Measurements from ENCODE around the gene NT5C3B.
"Not testable (repeated sequence)": the region's sequence is repeated elsewhere in the genome, so short reads cannot be mapped to it uniquely, and the experiment has no call there.

NT5C3B gene

DNA sequence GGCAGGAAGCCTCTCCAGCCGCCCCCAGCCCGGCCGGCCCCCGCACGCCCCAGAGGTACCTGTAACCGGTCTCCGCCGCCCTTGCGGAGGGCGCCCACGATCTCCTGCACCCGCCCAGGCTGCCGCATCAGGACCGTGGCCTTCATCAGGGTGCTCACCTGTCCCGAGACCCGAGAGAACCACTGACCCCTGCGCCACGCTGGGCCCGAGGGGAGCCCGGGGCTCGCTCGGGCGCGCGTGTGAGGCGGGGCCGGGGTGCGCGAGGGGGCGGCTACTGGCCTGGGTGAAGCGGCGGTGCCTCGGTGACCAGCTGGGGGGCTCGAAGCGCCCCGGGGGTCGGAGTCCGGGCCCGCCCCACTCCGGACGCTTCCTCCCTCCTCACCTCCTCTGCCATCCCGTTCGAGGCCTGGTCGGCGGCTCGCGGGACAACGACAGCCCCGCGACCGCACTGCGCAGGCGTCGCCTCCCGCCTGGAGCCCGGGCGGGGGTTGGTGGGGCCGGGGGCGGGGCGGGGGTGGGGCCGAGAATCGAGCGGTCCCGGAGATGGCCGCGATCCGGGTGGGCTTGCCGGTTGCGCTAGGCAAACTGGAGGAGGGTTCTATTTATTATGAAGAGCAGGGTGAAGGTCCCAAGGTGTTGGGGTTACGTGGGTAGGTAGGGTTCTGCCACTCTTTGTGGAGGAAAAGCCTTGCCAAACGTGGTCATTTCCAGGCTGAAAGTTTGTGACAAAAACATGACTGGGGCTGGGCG lies at the start of gene NT5C3B:
NT5C3B (minus strand) TSS at position 433 of the 750 bp plus-strand sequence; CDS start at position 394, 39 bp downstream.
- DNase-seq (ENCODE audit: low spot score), result peak; percentile 28

DNA sequence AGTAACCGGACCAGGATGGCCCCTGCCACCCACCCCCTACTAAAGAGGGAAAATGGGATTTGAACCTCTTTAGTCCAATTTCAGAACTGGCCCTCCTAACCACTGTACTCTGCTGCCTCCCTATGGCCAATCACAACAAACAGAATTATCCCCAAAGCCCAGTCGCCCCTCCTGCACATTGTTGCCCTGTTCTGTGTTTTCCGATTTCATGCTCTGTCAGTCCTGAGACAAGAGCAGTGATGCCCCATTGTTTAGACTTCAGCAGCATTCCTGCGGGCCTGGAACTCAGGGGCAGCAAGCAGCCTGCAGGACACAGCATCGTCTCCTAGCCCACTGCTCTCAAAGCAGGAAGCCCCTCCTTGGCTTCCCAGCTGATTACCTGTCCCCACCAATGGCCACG lies 49.7 kb upstream of the NT5C3B start:
- no peak for DNase-seq (ENCODE audit: low spot score)

DNA sequence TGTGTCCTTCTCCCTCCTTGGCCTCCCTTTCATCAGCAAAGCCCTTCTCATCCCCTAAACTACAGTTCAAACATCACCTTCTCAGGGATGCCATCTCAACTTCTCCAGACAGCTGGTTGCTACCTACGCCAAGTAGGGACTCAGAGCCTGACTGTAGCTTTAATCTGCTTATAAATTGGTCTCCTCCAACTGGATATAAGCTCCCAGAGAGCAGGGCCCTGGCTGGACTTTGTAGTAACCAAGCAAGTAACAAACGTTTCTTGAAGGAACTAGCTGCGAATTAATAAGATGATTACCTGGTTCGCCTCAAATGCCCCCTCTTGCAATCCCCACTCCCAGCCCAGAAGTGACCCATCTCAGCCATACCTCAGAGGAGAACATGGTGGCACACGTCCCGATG lies 46.7 kb upstream of the NT5C3B start:
- DNase-seq (ENCODE audit: low spot score), result no peak

DNA sequence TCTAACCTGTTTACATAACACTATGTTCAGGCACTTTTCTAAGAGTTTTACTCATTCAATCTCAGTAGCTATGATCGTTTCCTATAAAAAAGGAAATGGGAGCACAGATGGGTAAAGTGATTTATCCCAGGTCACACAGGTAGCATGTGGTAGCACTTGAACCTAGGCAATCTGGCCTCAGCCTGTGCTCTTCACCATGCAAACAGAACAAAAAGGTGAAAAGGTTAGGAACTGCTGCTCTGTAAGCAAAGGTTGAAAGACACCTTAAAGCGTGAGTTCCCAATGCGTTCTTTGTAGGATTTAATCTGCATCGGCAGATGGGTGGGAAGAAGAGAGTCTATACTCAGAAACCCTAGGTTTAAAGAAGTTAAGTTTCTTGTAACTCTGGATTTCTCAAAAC lies 44.1 kb upstream of the NT5C3B start:
- DNase-seq (ENCODE audit: low spot score), result no peak

DNA sequence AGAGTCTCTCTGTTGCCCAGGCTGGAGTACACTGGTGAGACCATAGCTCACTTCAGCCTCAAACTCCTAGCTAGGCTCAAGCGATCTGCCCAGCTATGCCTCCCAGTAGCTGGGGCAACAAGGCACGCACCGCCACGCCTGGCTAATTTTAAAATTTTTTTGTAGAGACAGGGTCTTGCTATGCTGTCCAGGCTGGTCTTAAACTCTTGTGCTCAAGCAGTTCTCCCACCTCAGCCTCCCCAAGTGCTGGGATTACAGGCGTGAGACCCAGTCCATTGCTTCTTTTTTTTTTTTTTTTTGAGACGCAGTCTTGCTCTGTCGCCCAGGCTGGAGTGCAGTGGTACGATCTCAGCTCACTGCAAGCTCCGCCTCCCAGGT lies 38.2 kb upstream of the NT5C3B start:
- DNase-seq (ENCODE audit: low spot score), result not testable (repeated sequence)

DNA sequence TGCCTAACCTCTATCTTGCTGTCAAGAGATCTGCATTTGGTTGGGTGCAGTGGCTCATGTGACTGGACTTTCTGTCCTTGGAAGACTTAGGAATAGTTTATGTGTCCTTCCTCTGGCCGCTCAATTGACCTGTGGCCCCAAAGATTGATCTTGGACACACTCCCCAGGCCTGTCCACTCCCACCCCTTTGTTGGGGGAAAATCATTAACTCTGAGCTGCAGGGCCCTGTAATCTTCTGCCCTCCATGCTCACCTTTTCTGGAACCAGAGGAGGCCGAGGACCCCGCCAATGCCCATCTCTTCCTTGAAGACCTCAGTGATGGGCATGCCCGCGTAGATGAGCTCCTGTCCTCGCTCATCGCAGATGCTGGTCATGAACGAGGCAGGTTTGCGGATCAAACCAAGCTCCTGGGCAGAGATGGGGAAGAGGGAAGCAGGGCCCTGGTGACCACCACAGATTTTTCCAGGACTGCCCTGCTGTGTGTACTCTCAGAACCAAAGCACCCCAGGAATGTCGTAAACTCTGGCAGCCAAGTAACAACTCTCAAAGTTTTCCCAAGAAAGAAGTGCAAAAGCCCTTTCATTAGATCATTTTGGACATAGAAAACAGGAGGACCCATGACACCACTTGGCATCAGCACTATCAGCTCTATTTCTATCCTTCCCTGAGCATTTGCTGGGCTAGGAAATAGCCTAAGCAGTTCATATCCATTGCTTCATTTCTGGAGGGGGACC lies 37.7 kb upstream of the NT5C3B start:
- no peak for DNase-seq (ENCODE audit: low spot score)

DNA sequence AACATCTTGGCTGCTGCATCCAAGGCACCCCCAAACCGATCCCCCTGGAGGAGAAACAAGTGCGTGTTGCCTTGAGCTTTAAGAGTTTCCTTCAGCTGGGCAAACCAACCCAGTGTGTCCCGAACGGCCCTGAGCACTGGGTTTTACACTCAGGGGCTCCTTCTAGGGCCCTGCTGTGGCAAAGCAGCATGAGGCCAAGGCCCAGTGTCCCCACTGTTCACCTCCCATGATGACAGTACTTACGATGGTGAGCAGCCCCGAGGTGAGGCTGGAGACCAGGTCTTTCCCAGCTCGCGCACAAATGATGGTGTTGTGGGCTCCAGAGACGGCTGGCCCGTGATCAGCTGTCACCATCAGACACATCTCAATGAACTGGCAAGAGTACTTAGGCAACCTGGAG lies 35.8 kb upstream of the NT5C3B start:
- DNase-seq (ENCODE audit: low spot score), result no peak

DNA sequence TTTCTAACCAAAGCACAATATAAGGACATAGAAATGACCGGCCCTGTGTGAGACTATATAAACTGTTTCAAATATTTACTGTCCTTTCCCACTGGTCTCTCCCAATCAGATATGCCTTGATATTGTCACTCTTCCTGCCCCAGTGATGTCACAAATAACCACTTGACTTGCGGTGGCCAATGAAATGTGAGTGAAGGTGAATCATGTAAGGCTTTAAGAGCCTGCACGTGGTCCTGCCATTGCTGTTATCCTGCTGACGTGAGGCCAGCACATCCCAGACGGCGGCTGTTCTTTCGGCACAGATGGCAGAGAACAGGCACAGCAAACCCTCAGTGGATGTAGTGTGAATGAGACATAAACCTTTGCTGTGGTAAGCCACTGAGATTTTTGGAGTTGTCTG lies 34.6 kb upstream of the NT5C3B start:
- no peak for DNase-seq (ENCODE audit: low spot score)

DNA sequence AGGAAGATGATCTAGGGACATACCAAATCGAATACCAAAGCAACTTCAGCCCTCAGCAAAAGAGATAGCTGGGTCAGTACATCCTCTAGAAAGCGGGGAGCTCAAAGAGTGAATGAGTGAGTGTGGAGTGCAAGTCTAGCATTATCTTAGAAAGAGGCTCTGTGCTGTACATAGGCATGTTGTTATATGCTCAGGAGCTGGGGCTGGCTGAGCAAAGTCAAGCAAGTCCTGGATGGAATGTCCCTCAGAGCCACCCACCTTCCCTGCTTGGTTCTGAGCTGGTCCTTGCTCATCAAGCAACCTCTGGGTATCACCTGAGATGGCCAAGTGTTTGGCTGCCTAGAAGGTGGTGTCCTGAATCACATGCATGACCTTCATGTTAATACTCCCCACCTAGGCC lies 34.1 kb upstream of the NT5C3B start:
- DNase-seq (ENCODE audit: low spot score), result no peak

DNA sequence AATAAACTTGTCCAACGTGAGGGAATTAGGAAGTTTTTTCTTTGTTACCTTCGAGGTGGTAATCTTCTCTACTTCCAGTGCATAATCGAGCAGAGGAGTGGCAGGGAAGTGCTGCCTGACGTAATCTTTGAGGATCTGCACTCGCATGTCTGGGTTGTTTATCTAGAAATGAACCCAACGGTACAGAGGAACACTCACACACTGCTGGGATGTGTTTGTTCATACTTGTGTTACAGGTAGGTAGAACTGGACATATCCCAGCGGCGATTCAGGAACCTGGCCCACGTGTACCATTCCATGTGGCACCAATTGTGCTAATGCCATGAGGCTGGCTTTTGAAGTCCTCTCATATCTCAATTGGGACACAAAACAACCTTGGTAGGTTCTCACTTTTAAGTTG lies 33.4 kb upstream of the NT5C3B start:
- no peak for DNase-seq (ENCODE audit: low spot score)

DNA sequence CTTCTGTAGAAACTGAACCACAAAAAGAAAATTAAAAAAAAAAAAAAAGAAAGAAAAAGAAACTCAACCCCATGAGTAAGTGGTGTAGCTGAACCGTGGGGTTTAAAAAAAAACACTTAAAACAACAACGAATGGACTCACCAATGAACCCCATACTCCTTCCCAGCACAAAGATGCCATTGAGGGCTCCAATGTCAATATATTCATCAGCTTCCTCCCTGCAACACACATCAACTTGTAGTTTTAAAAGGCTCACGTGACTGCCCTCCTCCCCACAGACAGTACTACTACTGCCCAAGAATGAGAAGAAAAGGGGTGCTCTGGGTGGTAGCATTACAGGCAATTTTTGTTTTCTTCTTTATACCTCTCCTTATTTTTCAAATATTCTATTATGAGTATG lies 32.5 kb upstream of the NT5C3B start:
- no peak for DNase-seq (ENCODE audit: low spot score)

DNA sequence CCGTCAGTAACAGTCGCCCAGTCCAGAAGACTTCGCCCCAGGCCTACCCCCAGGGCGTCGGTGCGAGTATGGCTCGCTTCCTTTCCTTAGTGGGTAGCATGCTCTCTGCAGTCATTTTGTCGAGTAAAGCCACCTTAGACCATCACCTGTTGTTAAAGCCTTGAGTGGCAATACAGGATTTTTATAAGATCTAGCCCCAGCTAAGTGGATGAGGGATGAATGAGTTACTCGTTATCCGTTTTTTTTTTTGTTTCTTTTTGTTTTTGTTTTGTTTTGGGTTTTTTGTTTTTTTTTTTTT lies 29.5 kb upstream of the NT5C3B start:
- DNase-seq (ENCODE audit: low spot score), result no peak

DNA sequence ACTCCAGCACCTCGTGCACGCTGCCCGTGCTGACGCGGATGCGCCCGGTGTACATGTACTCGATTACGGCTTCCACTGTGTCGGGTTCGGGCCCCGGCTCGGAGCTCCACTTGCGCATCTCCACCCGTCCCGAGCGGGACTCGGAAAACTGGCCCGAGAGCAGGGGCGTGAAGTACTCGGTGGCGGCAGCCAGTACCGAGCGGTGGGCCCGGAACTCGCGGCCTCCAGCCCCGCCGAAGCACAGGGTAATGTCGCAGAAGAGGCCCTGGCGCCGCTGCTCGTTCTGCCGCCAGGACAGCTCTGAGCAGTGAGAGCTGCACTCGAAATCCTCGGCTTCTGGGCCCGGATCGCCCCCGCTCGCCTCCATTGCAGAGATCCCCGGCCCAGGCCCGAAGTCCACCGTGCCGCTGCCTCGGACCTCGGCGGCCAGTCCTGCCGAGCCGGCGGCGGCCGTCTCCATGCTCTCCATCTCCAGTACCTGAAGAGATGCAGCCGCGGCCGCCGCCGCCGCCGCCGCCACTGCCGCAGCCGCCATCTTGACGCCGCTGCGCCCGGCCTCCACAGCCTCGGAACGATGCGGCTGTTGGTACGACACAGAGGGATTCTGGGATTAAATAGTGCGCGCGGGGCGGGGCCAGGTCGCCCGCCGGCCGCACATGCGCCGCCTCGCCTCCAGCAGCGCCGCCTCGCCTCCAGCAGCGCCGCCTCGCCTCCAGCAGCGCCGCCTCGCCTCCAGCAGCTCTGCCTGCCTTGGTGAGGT lies 29.0 kb upstream of the NT5C3B start, which contains the start of gene KLHL11:
KLHL11 (minus strand) TSS at position 588 of the 760 bp plus-strand sequence; CDS start at position 535, 53 bp downstream.
- DNase-seq (ENCODE audit: low spot score), result peak; percentile 86

DNA sequence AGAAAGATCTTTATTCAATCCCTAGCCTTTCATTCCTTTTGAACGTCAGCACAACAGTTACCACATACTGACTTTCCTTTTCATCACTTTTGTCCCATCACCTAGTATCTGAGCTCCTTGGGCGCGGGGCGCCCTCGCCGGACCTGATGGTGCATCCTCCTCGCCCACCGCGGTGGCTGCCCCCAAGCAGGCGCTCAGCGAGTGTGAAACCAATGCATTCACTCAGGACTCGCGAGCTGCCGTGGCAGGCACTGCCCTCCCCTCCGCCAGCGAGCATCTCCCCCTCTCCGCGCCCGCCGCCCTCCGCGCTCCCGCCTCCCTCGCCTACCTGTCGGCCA lies 28.4 kb upstream of the NT5C3B start:
- no peak for DNase-seq (ENCODE audit: low spot score)

DNA sequence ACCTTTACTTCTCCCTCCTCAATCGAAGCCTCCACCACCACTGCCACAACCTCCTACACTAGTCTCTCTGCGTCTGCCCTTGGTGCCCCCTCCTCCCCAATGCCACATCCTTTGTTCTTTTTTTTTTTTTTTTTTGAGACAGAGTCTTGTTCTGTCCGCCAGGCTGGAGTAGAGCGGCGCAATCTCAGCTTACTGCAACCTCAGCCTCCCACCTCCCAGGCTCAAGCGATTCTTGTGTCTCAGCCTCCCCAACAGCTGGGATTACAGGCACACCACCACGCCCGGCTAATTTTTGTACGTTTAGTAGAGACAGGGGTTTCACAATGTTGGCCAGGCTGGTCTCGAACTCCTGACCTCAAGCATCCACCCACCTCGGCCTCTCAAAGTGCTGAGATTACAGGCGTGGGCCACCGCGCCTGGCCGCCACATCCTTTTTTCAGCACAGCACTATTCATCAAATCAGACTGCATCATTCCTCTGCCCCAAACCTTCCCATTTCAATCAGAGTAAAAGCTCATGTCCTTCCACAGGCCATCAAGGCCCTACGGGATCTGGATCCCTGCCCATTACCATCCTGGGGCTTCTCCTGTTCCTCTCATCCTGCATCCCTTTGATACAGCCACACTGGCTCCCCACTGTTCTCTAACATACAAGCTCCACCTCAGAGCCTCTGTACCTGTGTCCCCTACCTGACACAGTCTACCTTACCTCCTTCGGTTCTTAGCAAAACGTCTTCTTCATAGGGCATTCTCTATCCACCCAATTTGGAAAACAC lies 27.2 kb upstream of the NT5C3B start:
- no peak for DNase-seq (ENCODE audit: low spot score)

DNA sequence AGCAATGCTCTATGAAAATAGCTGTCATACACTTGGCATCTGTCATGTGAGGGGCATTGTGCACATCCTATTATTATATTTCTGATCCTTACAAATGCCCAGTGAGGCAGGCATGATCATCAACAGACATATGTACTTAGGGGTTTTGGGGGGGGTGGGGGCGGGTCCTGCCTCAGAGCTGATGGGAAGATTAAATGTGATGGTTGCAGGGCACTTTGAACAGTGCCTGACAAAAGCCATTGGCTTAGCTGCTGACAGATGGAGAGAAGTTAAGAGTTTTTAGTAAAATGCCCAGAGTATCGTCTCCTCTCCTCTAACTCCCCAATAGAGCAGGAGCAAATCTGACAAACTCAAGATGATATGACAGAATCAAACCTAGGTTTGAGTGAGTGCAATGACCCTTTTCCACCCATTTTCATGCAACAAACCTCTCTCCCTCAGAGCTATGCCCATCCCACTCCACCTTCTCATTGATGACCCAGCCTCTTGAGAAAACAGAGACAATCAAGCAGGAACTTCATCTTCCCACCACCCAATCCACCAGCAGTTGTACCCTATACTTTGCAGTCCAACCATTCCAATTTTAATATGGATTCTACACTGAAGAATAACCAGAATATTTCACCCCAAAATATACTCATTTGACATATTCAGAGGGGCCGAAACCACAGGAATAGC lies 24.4 kb upstream of the NT5C3B start:
- no peak for DNase-seq (ENCODE audit: low spot score)

DNA sequence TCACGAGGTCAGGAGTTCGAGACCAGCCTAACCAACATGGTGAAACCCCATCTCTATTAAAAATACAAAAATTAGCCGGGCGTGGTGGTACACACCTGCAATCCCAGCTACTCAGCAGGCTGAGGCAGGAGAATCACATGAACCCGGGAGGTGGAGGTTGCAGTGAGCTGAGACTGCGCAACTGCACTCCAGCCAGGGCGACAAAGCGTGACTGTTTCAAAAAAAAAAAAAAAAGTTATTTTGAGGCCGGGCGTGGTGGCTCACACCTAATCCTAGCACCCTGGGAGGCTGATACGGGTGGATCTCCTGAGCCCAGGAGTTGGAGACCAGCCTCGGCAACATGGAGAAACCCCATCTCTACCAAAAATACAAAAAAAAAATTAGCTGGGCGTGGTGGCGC lies 15.3 kb upstream of the NT5C3B start:
- not testable (repeated sequence) for DNase-seq (ENCODE audit: low spot score)

DNA sequence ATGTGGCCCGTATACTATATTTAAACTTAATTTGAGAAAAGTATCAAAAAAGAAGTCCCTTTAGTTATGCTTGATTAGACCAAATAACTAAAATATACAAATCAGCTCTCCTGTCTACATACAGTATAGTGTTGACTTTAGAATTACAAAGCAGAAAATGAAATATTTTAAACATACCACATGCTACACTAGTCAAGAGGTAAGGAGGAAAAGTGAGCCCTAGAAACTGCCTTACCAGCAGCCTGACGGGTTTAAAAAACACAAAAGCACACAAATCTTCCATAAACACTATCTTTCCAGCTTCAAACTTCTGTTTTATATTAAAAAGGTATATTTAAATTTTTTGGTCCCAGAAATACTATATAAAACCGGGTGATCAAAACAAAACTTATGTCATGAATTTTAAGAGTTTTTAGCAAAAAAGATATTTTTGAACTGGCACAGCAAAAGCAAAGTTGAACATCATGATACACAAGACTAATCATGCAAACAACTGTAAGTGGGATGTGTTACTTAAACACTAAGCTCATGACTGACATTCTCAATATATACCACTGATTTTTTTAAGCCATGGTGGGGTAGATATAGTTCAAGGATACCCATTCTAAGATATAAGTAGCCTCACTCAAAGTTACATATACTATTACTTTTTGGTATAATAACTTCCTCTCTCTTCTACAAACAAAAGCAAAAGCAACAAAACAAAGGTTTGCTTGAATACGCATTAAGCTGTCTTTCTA lies 13.4 kb upstream of the NT5C3B start:
- DNase-seq (ENCODE audit: low spot score), result no peak

DNA sequence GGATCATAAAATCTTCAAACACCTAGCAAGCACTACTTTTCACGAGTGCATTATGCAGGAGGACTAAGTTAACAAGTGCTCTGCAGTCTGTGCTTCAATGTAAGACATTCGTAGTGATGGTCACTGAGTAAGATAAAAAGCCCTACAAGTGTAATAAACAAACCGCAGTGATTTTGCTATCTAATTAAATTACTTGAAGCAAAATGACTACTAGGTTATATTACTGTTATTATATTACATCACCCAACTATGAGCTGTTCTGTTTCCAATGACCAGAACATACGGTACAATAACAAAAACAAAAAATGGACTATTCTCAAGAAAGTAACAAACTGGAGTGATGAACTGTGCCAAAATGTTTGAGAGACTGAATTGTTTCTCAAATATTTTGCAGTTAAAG lies 12.8 kb upstream of the NT5C3B start:
- DNase-seq (ENCODE audit: low spot score), result no peak

DNA sequence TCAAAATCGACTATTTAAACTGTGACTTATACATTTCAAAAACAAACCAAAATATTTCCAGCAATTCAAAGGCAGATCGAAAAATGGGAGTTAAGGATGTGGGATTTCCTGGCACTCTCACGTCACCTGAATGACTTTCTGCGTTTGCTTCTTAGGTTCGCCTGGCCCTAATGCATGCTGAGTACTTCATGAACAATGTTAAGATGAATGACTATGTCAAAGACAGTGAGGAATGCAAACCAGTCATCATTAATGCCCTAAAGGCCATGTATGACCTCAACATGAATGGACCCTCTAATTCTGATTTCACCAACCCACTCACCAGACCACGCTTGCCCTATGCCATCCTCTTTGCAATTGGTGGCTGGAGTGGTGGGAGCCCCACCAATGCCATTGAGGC lies 8.9 kb upstream of the NT5C3B start:
- no peak for DNase-seq (ENCODE audit: low spot score)

DNA sequence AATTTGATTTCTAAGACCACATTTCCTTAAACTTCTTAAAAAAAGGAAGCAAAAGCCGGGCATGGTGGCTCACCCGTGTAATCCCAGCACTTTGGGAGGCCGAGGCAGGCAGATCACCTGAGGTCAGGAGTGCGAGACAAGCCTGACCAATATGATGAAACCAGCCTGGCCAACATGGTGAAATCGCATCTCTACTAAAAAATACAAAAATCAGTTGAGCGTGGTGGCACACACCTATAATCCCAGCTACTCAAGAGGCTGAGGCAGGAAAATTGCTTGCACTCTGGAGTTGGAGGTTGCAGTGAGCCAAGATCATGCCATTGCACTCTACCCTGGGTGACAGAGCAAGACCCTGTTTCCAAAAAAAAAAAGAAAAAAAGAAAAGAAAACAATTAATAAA lies 4.7 kb upstream of the NT5C3B start:
- not testable (repeated sequence) for DNase-seq (ENCODE audit: low spot score)
